PC-3 (cell line): Measurements from ENCODE around the gene TMEM130. TPM values are rescaled to one million over a fixed set of nuclear protein-coding genes. Genes with fewer than 3 reads are reported as not detected.

Experiments
- ATAC-seq: fragments of 200-7000 bp; cut with Tn5 transposase; 2 replicates; pipeline ENCODE4 v1.9.1; 2020; ENCODE audit warnings: mild to moderate bottlenecking, moderate library complexity
- BruUV-seq: library from RNA; stranded (reverse); fragments of 400-500 nt; replicated peaks from 2 replicates; lab custom pipeline; 2021; lab: Mats Ljungman, UMichigan
- CTCF ChIA-PET: fragments of 300-600 bp; sonication (Branson Sonifier 250); formaldehyde crosslinking; loops from one replicate; lab custom pipeline; 2022; ENCODE audit warnings: antibody characterized with exemption; lab: Charles Lee
- POLR2A ChIA-PET: fragments of 300-600 bp; sonication (Branson Sonifier 250); formaldehyde crosslinking; loops from one replicate; lab custom pipeline; 2022; ENCODE audit warnings: antibody characterized with exemption; ENCODE audit not compliant: unreplicated experiment; lab: Charles Lee
- DNase-seq: peaks from one replicate; pipeline ENCODE4 v3.0.0-alpha.2; 2015
- H2AFZ ChIP-seq: fragments of 300-600 bp; sonication (generic); 2 replicates; pipeline ENCODE4 v1.6.0; 2016; ENCODE audit warnings: antibody characterized with exemption, low read length
- H3F3A ChIP-seq: fragments of 300-600 bp; sonication (generic); one replicate; pipeline ENCODE4 v1.6.0; 2017; ENCODE audit warnings: antibody characterized with exemption, low read length, control low read depth, mild to moderate bottlenecking; ENCODE audit not compliant: unreplicated experiment
- H3K27ac ChIP-seq: fragments of 300-600 bp; sonication (generic); 2 replicates; pipeline ENCODE4 v1.5.1; 2016; ENCODE audit warnings: mild to moderate bottlenecking, low read length
- H3K27me3 ChIP-seq: fragments of 300-600 bp; sonication (generic); 2 replicates; pipeline ENCODE4 v1.6.1; 2016; ENCODE audit warnings: low read length, mixed read lengths
- H3K36me3 ChIP-seq: fragments of 300-600 bp; sonication (generic); 2 replicates; pipeline ENCODE4 v1.6.1; 2016; ENCODE audit warnings: low read depth, mixed run types, low read length, mixed read lengths
- H3K4me1 ChIP-seq: fragments of 300-600 bp; sonication (generic); 2 replicates; pipeline ENCODE4 v1.5.1; 2016; ENCODE audit warnings: low read length; ENCODE audit not compliant: insufficient read depth
- H3K4me2 ChIP-seq: fragments of 300-600 bp; sonication (generic); 2 replicates; pipeline ENCODE4 v1.6.0; 2016; ENCODE audit warnings: low read length
- H3K4me3 ChIP-seq: fragments of 300-600 bp; sonication (generic); 2 replicates; pipeline ENCODE4 v1.5.1; 2016; ENCODE audit warnings: mild to moderate bottlenecking, low read length, mixed read lengths
- H3K79me2 ChIP-seq: fragments of 300-600 bp; sonication (generic); 2 replicates; pipeline ENCODE4 v1.6.1; 2017; ENCODE audit warnings: low read length, mixed read lengths
- H3K9ac ChIP-seq: fragments of 300-600 bp; sonication (generic); 2 replicates; pipeline ENCODE4 v1.6.0; 2016; ENCODE audit warnings: mild to moderate bottlenecking, low read length
- H3K9me2 ChIP-seq: fragments of 300-600 bp; sonication (generic); replicated peaks from 2 replicates; pipeline ENCODE4 v1.6.1; 2016; ENCODE audit warnings: mixed run types, low read length, mixed read lengths
- H3K9me3 ChIP-seq: fragments of 300-600 bp; sonication (generic); 2 replicates; pipeline ENCODE4 v1.6.1; 2016; ENCODE audit warnings: low read length, mixed read lengths
- H4K20me1 ChIP-seq: fragments of 300-600 bp; sonication (generic); 2 replicates; pipeline ENCODE4 v1.6.1; 2016; ENCODE audit warnings: low read length, mixed read lengths
- EZH2 ChIP-seq: fragments of 300-600 bp; sonication (generic); IDR thresholded peaks from one replicate; pipeline ENCODE4 v1.6.1; 2017; ENCODE audit warnings: antibody characterized with exemption, mild to moderate bottlenecking, low read length; ENCODE audit not compliant: unreplicated experiment
- EZH2phosphoT487 ChIP-seq: fragments of 300-600 bp; sonication (generic); IDR thresholded peaks from 2 replicates; pipeline ENCODE4 v1.6.1; 2018; ENCODE audit warnings: mild to moderate bottlenecking, antibody characterized with exemption, low read length, borderline replicate concordance
- intact Hi-C: fragments of 100-400 bp; cut with micrococcal nuclease; formaldehyde crosslinking; loops from 2 replicates; pipeline ENCODE4 v1.9.0; 2023
- total RNA-seq: library from RNA; depleted of rRNA; stranded (reverse); fragments of >200 nt; gene quantifications from 2 replicates; pipeline ENCODE4 v1.2.3, GENCODE V29; 2014
- TF ChIP-seq, protein P1 (sequence below): fragments of 300-600 bp; sonication (generic); conservative IDR thresholded peaks from 2 replicates; pipeline ENCODE4 v1.5.1; 2017; ENCODE audit warnings: antibody characterized with exemption, low read depth, mild to moderate bottlenecking, low read length

TMEM130 gene
- total RNA-seq, 1 experiment from 2014 or later: not detected

GRCh38 chr7:98837630-98837972 is 32.2 kb downstream of the TMEM130 start:
- H3K36me3 ChIP-seq: no peaks in the 10 kb centered on the region
- H3K4me1 ChIP-seq: no peaks in the 10 kb centered on the region
- no peaks in the 10 kb centered on the region for H4K20me1 ChIP-seq
- ChIA-PET CTCF (no interaction called here), POLR2A (no interaction called here)
- H2AFZ ChIP-seq: no peak overlapping the region
- H3K27me3 ChIP-seq: no peaks in the 10 kb centered on the region
- H3K9me2 ChIP-seq: no peaks in the 10 kb centered on the region
- H3K9ac ChIP-seq: no peak overlapping the region
- no peaks in the 10 kb centered on the region for H3K9me3 ChIP-seq
- no peak for TF ChIP-seq EZH2
- TF ChIP-seq, protein P1, sequence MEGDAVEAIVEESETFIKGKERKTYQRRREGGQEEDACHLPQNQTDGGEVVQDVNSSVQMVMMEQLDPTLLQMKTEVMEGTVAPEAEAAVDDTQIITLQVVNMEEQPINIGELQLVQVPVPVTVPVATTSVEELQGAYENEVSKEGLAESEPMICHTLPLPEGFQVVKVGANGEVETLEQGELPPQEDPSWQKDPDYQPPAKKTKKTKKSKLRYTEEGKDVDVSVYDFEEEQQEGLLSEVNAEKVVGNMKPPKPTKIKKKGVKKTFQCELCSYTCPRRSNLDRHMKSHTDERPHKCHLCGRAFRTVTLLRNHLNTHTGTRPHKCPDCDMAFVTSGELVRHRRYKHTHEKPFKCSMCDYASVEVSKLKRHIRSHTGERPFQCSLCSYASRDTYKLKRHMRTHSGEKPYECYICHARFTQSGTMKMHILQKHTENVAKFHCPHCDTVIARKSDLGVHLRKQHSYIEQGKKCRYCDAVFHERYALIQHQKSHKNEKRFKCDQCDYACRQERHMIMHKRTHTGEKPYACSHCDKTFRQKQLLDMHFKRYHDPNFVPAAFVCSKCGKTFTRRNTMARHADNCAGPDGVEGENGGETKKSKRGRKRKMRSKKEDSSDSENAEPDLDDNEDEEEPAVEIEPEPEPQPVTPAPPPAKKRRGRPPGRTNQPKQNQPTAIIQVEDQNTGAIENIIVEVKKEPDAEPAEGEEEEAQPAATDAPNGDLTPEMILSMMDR: no peak
- no peak for TF ChIP-seq EZH2phosphoT487
- no peaks in the 10 kb centered on the region for H3K79me2 ChIP-seq
- no peak for DNase-seq
- no TSS peak for BruUV-seq
- no peaks in the 10 kb centered on the region for H3F3A ChIP-seq
- H3K27ac ChIP-seq: no peak overlapping the region
- intact Hi-C loops: loop anchor here (10.0 kb wide), 1 partner anchor 543 kb away; no protein-coding TSS in a partner anchor
- no peak overlapping the region for H3K4me2 ChIP-seq
- H3K4me3 ChIP-seq: no peak overlapping the region
- no peak for ATAC-seq

DNA sequence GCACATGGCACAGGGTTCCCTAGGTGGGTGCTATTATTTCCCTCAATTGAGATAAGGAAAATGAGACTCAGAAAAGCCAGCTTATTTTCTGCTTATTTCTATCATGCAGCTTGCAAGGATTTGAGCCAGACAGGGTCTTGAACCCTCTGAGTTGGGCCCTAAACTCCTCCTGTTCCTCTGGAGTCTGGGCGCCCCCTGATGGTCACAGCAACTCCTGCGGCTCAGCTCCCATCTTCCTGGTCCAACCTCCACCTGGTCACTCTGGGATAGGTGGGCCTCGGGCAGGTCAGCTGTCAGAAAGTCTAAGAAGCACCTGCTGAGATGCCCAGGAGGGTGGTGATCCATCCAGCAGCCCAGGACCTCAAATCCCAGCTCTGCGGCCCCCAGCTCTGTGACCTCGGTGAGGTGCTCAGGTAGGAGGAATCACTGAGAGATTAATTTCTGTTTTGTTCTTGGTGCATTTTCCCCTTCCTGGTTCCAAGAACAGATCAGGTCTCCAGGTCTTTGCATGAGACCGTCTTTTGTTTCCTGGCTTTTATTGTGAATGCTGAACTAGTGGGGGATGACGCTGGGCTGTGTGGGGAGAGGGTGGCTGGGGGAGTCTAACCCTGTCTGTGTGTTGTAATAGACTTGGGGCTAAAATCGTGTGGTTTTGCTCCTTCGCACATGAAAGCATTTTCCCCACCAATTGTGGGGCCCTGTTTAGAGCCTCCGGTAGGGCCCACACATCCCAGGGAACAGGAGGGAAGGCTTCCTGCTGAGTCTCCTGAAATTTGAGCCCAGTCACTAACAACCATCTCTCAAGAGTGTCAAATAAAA is 32.8 kb downstream of the TMEM130 start:
- Histone ChIP-seq H3K27ac (no peak overlapping the region), H3K9me3 (no peaks in the 10 kb centered on the region), H4K20me1 (no peaks in the 10 kb centered on the region), H3K4me3 (no peak overlapping the region), H2AFZ (no peak overlapping the region), H3K27me3 (no peaks in the 10 kb centered on the region), H3K4me1 (no peaks in the 10 kb centered on the region), H3K79me2 (no peaks in the 10 kb centered on the region), H3F3A (no peaks in the 10 kb centered on the region), H3K4me2 (no peak overlapping the region), H3K36me3 (no peaks in the 10 kb centered on the region), H3K9me2 (no peaks in the 10 kb centered on the region), H3K9ac (no peak overlapping the region)
- POLR2A ChIA-PET: no interaction called here
- DNase-seq (peak; percentile 51), ATAC-seq (peak; percentile 66)
- intact Hi-C loops: loop anchor here (10.0 kb wide), 1 partner anchor 542 kb away; no protein-coding TSS in a partner anchor
- no TSS peak for BruUV-seq
- CTCF ChIA-PET: no interaction called here
- TF ChIP-seq EZH2phosphoT487 (no peak), EZH2 (no peak)
- TF ChIP-seq, protein P1: peak; percentile 79

GRCh38 chr7:98834949-98835348 is 34.9 kb downstream of the TMEM130 start:
- no peaks in the 10 kb centered on the region for H3K9me2 ChIP-seq
- H3K27ac ChIP-seq: no peak overlapping the region
- no peak for ATAC-seq
- no peak overlapping the region for H3K4me2 ChIP-seq
- no peaks in the 10 kb centered on the region for H3K27me3 ChIP-seq
- H2AFZ ChIP-seq: no peak overlapping the region
- H3K9ac ChIP-seq: no peak overlapping the region
- intact Hi-C loops: loop anchor here (10.0 kb wide), 1 partner anchor 540 kb away; no protein-coding TSS in a partner anchor
- DNase-seq: no peak
- H3K79me2 ChIP-seq: no peaks in the 10 kb centered on the region
- ChIA-PET POLR2A (interaction anchor here (0.6 kb wide), 1 partner anchor 580 kb away, joined by 4 read pairs; no protein-coding TSS in a partner anchor), CTCF (no interaction called here)
- H3F3A ChIP-seq: no peaks in the 10 kb centered on the region
- TF ChIP-seq, protein P1: no peak
- no peak for TF ChIP-seq EZH2
- TF ChIP-seq EZH2phosphoT487: no peak
- BruUV-seq: no TSS peak
- no peaks in the 10 kb centered on the region for H4K20me1 ChIP-seq
- no peaks in the 10 kb centered on the region for H3K4me1 ChIP-seq
- H3K4me3 ChIP-seq: no peak overlapping the region
- H3K9me3 ChIP-seq: no peaks in the 10 kb centered on the region
- no peaks in the 10 kb centered on the region; the same call in 1 of the 2 replicates for H3K36me3 ChIP-seq
